Type B pancreatic cell (in vitro differentiated cells): ENCODE data around the gene ADCY4. TPM values are rescaled to one million over a fixed set of nuclear protein-coding genes. Genes with fewer than 3 reads are reported as not detected.
"Not testable (repeated sequence)": the region's sequence is repeated elsewhere in the genome, so short reads cannot be mapped to it uniquely, and the experiment has no call there.

Experiments used
- DNase-seq: peaks from one replicate; pipeline ENCODE4 v3.0.0; 2021; ENCODE audit warnings: mixed read lengths; ENCODE audit not compliant: unreplicated experiment; ENCODE audit errors: extremely low spot score
- H3K27ac Mint-ChIP-seq: 2 replicates; pipeline ENCODE4 v1.8.0; 2021; ENCODE audit warnings: mild to moderate bottlenecking, mixed read lengths
- H3K27me3 Mint-ChIP-seq: 2 replicates; pipeline ENCODE4 v1.8.0; 2021; ENCODE audit warnings: mixed read lengths
- H3K36me3 Mint-ChIP-seq: 2 replicates; pipeline ENCODE4 v1.8.0; 2021; ENCODE audit warnings: mixed read lengths
- H3K4me1 Mint-ChIP-seq: one replicate; pipeline ENCODE4 v1.8.0; 2021; ENCODE audit warnings: mixed read lengths; ENCODE audit not compliant: unreplicated experiment
- H3K4me3 Mint-ChIP-seq: 2 replicates; pipeline ENCODE4 v1.8.0; 2021; ENCODE audit warnings: mild to moderate bottlenecking, mixed read lengths
- H3K9me3 Mint-ChIP-seq: 2 replicates; pipeline ENCODE4 v1.8.0; 2021; ENCODE audit warnings: mixed read lengths
- CTCF ChIP-seq: fragments of 200-600 bp; sonication (generic); conservative IDR thresholded peaks from 2 replicates; pipeline ENCODE4 v1.5.0; 2021; ENCODE audit warnings: antibody characterized with exemption, mild to moderate bottlenecking
- total RNA-seq: library from RNA; stranded (reverse); gene quantifications from 2 replicates; pipeline ENCODE4 v1.2.1, GENCODE V29; 2021; ENCODE audit warnings: low replicate concordance

Gene ADCY4
- total RNA-seq, 1 donor from 2014 or later: 2.5 TPM

DNA sequence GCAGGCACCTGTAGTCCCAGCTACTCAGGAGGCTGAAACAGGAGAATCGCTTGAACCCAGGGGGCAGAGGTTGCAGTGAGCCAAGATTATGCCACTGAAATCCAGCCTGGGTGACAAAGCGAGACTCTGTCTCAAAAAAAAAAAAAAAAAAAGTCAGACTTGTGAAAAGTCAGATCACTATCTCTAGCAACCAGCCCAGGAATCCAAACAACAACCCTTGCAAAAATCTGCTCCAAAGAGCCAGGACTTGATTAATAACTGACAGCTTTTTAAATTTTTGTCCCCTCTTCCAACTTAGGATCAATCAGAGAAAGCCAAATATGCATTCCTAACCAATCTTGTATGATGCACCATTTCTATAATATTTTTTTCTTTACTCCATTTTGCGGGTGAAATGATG is 25.4 kb upstream of the ADCY4 start:
- no peaks in the 10 kb centered on the region for H3K36me3 Mint-ChIP-seq
- no peaks in the 10 kb centered on the region for H3K9me3 Mint-ChIP-seq
- peaks cover 23% of the 10 kb centered on the region for H3K27me3 Mint-ChIP-seq
- no peak overlapping the region for H3K4me3 Mint-ChIP-seq
- DNase-seq: no peak
- TF ChIP-seq CTCF: no peak
- no peaks in the 10 kb centered on the region for H3K4me1 Mint-ChIP-seq
- H3K27ac Mint-ChIP-seq: no peak overlapping the region

DNA sequence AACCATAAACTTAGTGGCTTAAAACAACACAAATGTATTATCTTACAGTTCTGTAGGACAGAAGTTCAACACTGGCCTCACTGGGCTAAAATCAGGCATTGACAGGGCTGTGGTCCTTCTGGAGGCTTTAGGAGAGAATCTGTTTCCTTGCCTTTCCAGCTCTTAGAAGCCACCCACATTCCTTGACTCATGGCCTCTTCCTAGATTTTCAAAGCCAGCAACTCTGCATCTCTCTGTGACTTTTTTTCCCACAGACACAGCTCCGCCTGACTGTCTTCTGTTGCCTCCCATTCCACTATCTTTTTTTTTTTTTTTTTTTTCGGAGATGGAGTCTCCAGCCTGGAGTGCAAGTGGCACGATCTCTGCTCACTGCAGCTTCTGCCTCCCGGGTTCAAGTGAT is 21.3 kb upstream of the ADCY4 start:
- H3K27ac Mint-ChIP-seq: no peak overlapping the region
- no peaks in the 10 kb centered on the region for H3K9me3 Mint-ChIP-seq
- H3K27me3 Mint-ChIP-seq: peaks cover 45% of the 10 kb centered on the region
- DNase-seq: no peak
- TF ChIP-seq CTCF: no peak
- peaks cover 6% of the 10 kb centered on the region for H3K4me1 Mint-ChIP-seq
- no peak overlapping the region for H3K4me3 Mint-ChIP-seq
- no peaks in the 10 kb centered on the region for H3K36me3 Mint-ChIP-seq

- Mint-ChIP-seq H3K4me3 (no peak overlapping the region), H3K27ac (no peak overlapping the region), H3K27me3 (peaks cover 54% of the 10 kb centered on the region), H3K9me3 (no peaks in the 10 kb centered on the region), H3K4me1 (peaks cover 6% of the 10 kb centered on the region), H3K36me3 (no peaks in the 10 kb centered on the region)
- no peak for TF ChIP-seq CTCF
- no peak for DNase-seq
Measured at GRCh38 chr14:24355009-24355408, 20.1 kb upstream of the ADCY4 start.

DNA sequence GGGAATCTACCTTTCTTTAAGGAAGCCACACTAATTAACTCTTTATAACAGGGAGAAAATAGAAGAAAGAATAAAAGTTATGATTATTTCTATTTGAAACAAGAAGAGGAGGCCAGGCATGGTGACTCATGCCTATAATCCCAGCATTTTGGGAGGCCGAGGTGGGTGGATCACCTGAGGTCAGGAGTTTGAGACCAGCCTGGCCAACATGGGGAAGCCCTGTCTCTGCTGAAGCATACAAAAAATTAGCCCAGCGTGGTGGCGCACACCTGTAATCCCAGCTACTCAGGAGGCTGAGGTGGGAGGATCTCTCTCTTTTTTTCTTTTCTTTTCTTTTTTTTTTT is 19.6 kb upstream of the ADCY4 start:
- DNase-seq, H3K9me3 Mint-ChIP-seq, H3K36me3 Mint-ChIP-seq, H3K4me1 Mint-ChIP-seq, H3K27ac Mint-ChIP-seq, H3K4me3 Mint-ChIP-seq: not testable (repeated sequence)
- peaks cover 56% of the 10 kb centered on the region for H3K27me3 Mint-ChIP-seq

- peaks cover 6% of the 10 kb centered on the region for H3K4me1 Mint-ChIP-seq
- TF ChIP-seq CTCF: no peak
- no peak overlapping the region for H3K27ac Mint-ChIP-seq
- no peak for DNase-seq
- H3K9me3 Mint-ChIP-seq: no peaks in the 10 kb centered on the region
- H3K27me3 Mint-ChIP-seq: peaks cover 62% of the 10 kb centered on the region
- no peak overlapping the region for H3K4me3 Mint-ChIP-seq
- H3K36me3 Mint-ChIP-seq: no peaks in the 10 kb centered on the region
Measured at GRCh38 chr14:24353559-24354481, 18.9 kb upstream of the ADCY4 start.

- Mint-ChIP-seq H3K4me1 (peaks cover 6% of the 10 kb centered on the region), H3K27ac (no peak overlapping the region)
Measured at GRCh38 chr14:24351517-24351916, 16.6 kb upstream of the ADCY4 start.

More at GRCh38 chr14:24351517-24351916, 16.6 kb upstream of the ADCY4 start:
- Mint-ChIP-seq H3K4me3 (no peak overlapping the region), H3K27me3 (peaks cover 69% of the 10 kb centered on the region), H3K36me3 (no peaks in the 10 kb centered on the region), H3K9me3 (no peaks in the 10 kb centered on the region)
- TF ChIP-seq CTCF: no peak
- DNase-seq: no peak
